ENCODE measurements around the gene ARIH2. TPM values are rescaled to one million over a fixed set of nuclear protein-coding genes. Genes with fewer than 3 reads are reported as not detected.
A peak's percentile ranks its signal among the peaks of the same experiment; 100 is the strongest.

ARIH2 gene
- total and polyA plus RNA-seq, 2 donors (not counting 3 experiments of a cell fraction or from before 2014, with no cell fraction given) = 59.7 to 85.5 TPM

DNA sequence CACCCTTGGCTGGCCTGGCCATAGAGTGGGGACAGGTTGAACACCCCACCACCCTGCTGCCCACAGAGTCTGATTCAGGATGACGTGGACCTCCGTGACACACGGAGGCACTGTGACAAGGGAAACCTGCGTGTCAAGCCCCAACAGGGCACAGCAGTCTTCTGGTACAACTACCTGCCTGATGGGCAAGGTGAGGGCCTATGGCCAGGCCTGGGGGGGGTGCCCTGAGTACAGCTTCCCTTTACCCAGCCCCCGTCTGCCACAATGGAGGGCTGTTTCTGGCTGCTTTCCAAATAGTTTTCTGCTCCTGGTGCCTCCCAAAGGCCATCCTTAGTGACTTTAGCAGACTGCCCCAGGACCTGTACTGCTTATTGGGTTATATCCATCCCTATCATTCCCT lies 87.4 kb downstream of the ARIH2 start:
- Histone ChIP-seq H3K9me3 (replicated peaks; ENCODE audit: control insufficient read depth, insufficient read depth, low read length) (no peaks in the 10 kb centered on the region), H3K4me3 (replicated peaks in 1 of 3; ENCODE audit: insufficient read depth in 1 of 3, low read depth in 1 of 3, low read length in 3 of 3) (peak overlapping the region in 1 of 3 experiments; percentile 46), H2AFZ (ENCODE audit: low read depth, low read length) (peak overlapping the region; percentile 72), H3K4me1 (ENCODE audit: control insufficient read depth, extremely low read depth, insufficient read depth, low read length) (peaks cover 15% of the 10 kb centered on the region), H3K36me3 (ENCODE audit: control insufficient read depth in 2 of 2, extremely low read depth in 1 of 2, insufficient read depth in 2 of 2, low read length in 2 of 2) (no peaks in the 10 kb centered on the region), H3K9ac (replicated peaks; ENCODE audit: extremely low read depth, insufficient read depth, low read length) (peak overlapping the region; percentile 96), H3K4me2 (ENCODE audit: insufficient read depth, low read length) (peak overlapping the region; percentile 71), H3K79me2 (ENCODE audit: control insufficient read depth, insufficient read depth, low read length) (peaks cover 18% of the 10 kb centered on the region), H3K27ac (ENCODE audit: insufficient read depth, low read depth, low read length) (no peak overlapping the region), H3K9me1 (replicated peaks; ENCODE audit: control insufficient read depth, extremely low read depth, insufficient read depth, low read length) (no peaks in the 10 kb centered on the region), H3K27me3 (ENCODE audit: control insufficient read depth in 2 of 2, insufficient read depth in 2 of 2, low read length in 2 of 2) (no peaks in the 10 kb centered on the region), H4K20me1 (replicated peaks; ENCODE audit: control insufficient read depth, extremely low read depth, insufficient read depth, low read length) (no peaks in the 10 kb centered on the region)
- intact Hi-C loops (cut with micrococcal nuclease) = no loop called here
- no TSS peak for BruUV-seq (replicated peaks)
- FAIRE-seq = no peak
- ChIA-PET CTCF (interaction anchor here (1.3 to 12.8 kb wide), 4 partner anchors 16 to 88 kb away, joined by 3 to 254 read pairs (median 23); partner anchors contain the start of genes NDUFAF3, P4HTM and QRICH1), POLR2A (interaction anchor here (1.6 to 3.7 kb wide), 2 partner anchors 15 to 18 kb away, joined by 8 to 40 read pairs; partner anchors contain the start of gene P4HTM)
- dilution Hi-C loops (cut with MboI; ENCODE audit: extremely low pct_ligation_motif_present, low sequenced_read_pairs) = no loop called here
- TF ChIP-seq, protein P1, sequence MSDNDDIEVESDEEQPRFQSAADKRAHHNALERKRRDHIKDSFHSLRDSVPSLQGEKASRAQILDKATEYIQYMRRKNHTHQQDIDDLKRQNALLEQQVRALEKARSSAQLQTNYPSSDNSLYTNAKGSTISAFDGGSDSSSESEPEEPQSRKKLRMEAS (IDR thresholded peaks at IDR 0.05; ENCODE audit: insufficient read depth, insufficient read length) = no peak
- no peak for TF ChIP-seq EZH2 (IDR thresholded peaks at IDR 0.05; ENCODE audit: borderline replicate concordance, low read depth, low read length, severe bottlenecking)
- TF ChIP-seq MYC (IDR thresholded peaks at IDR 0.05; ENCODE audit: low read depth, low read length) = no peak
- TF ChIP-seq GATA2 (IDR thresholded peaks at IDR 0.05; ENCODE audit: insufficient read depth, insufficient read length, low read depth, low read length) = no peak
- no peak for TF ChIP-seq POLR2A (IDR thresholded peaks at IDR 0.05; ENCODE audit: low read depth, low read length)
- TF ChIP-seq POLR2AphosphoS5 (IDR thresholded peaks at IDR 0.05; ENCODE audit: insufficient read depth, low read depth, low read length) = no peak
- TF ChIP-seq JUN (IDR thresholded peaks at IDR 0.05; ENCODE audit: borderline replicate concordance, insufficient read depth, insufficient read length, low read depth) = no peak
- TF ChIP-seq, protein P2, sequence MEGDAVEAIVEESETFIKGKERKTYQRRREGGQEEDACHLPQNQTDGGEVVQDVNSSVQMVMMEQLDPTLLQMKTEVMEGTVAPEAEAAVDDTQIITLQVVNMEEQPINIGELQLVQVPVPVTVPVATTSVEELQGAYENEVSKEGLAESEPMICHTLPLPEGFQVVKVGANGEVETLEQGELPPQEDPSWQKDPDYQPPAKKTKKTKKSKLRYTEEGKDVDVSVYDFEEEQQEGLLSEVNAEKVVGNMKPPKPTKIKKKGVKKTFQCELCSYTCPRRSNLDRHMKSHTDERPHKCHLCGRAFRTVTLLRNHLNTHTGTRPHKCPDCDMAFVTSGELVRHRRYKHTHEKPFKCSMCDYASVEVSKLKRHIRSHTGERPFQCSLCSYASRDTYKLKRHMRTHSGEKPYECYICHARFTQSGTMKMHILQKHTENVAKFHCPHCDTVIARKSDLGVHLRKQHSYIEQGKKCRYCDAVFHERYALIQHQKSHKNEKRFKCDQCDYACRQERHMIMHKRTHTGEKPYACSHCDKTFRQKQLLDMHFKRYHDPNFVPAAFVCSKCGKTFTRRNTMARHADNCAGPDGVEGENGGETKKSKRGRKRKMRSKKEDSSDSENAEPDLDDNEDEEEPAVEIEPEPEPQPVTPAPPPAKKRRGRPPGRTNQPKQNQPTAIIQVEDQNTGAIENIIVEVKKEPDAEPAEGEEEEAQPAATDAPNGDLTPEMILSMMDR (IDR thresholded peaks at IDR 0.05; ENCODE audit: extremely low read depth in 1 of 2, insufficient read depth in 1 of 2, low read depth in 1 of 2, low read length in 2 of 2) = no peak
- TF ChIP-seq FOS (IDR thresholded peaks at IDR 0.05; ENCODE audit: borderline replicate concordance, insufficient read depth, low read length) = no peak
- no peak for DNase-seq (ENCODE audit: low read depth, low spot score)

All from endothelial cell of umbilical vein (primary cell).